ENCODE results near the gene TMED7. TPM values are rescaled to one million over a fixed set of nuclear protein-coding genes. Genes with fewer than 3 reads are reported as not detected.

The TMED7 gene
- total RNA-seq, 2 experiments from 2014 or later, result 39.2 to 45.7 TPM

DNA sequence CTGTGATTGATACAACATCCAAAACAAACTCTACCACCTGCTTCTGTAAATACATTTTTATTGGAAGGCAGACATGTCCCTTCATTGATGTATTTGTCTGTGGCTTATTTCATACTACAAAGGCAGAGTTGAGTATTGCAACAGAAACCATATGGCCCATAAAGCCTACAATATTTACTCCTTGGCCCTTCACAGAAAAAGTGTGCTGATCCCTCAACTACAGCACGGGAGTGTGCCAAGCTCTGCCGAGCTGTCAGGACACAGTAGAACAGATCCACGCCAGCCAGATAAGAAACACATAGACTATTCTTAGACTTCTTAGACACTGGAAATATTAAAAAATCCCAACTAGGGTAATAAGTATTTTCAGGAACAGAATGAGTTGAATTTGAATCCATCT is 36.8 kb downstream of the TMED7 start:
- Mint-ChIP-seq H3K27ac (no peak overlapping the region), H3K4me3 (no peak overlapping the region), H3K27me3 (peaks cover 4% of the 10 kb centered on the region), H3K4me1 (no peaks in the 10 kb centered on the region), H3K9me3 (no peaks in the 10 kb centered on the region), H3K36me3 (ENCODE audit: low read depth) (no peaks in the 10 kb centered on the region)
- CTCF ChIA-PET, result interaction anchor here (0.6 kb wide), 1 partner anchor 15 kb away, joined by 3 read pairs; no protein-coding TSS in a partner anchor
- POLR2A ChIA-PET, result no interaction called here
- DNase-seq, result no peak

DNA sequence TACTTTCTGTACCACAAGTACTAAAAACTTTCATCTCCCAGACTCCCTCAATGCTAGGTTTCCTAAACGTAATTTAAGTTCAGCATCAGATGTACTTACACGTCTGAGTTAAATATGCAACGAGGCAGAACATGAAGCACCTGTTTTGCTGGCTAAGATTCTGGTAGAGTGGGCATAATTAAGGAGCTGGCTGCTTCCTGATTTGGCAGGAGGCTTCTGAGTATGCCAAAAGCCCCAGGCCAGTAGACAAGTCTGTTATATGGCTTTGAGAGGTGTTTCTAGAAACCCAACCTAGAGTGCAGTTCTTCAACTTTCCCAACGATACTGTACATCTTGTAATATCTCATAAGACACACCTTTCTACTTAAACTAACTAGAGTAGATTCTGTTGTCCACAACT is 37.2 kb downstream of the TMED7 start:
- no peaks in the 10 kb centered on the region for H3K36me3 Mint-ChIP-seq (ENCODE audit: low read depth)
- H3K4me1 Mint-ChIP-seq, result no peaks in the 10 kb centered on the region
- no peak overlapping the region for H3K4me3 Mint-ChIP-seq
- DNase-seq, result no peak
- no peak overlapping the region for H3K27ac Mint-ChIP-seq
- H3K27me3 Mint-ChIP-seq, result peaks cover 4% of the 10 kb centered on the region
- ChIA-PET POLR2A (no interaction called here), CTCF (interaction anchor here (0.6 kb wide), 1 partner anchor 14 kb away, joined by 3 read pairs; the partner anchor contains the start of gene TICAM2)
- no peaks in the 10 kb centered on the region for H3K9me3 Mint-ChIP-seq

DNA sequence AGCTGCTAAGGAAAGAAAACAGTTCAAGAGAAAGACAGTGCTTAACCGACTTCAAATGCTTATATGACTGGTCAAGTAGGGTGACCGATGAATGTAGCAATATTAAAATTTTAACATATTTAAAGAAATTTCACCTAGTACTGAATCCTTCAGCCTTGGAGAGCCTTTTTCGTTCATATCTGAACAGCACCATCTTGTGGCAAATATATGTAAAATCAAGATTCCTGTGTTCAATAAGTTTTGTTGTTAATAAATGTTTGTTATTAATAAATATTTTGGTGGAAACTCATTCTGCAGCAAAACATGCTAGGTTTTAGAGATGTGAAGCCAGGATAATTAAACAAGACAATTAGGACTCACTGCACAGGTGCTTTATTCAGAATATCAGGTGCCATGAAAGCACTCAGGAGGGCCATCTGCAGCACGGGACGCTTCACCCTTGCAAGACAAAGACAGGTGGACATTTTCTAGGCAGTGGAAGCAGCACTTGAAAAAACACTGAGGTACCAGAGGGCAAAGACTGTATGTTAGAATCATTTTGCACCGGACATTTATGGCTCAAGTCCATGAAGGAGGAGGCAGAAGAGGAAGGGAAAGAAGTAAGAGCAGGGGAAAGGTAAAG is 39.2 kb downstream of the TMED7 start:
- Mint-ChIP-seq H3K27me3 (peaks cover 3% of the 10 kb centered on the region), H3K36me3 (ENCODE audit: low read depth) (no peaks in the 10 kb centered on the region), H3K9me3 (no peaks in the 10 kb centered on the region), H3K27ac (no peak overlapping the region), H3K4me3 (no peak overlapping the region), H3K4me1 (no peaks in the 10 kb centered on the region)
- DNase-seq, result no peak
- CTCF ChIA-PET, result no interaction called here
- POLR2A ChIA-PET, result no interaction called here

DNA sequence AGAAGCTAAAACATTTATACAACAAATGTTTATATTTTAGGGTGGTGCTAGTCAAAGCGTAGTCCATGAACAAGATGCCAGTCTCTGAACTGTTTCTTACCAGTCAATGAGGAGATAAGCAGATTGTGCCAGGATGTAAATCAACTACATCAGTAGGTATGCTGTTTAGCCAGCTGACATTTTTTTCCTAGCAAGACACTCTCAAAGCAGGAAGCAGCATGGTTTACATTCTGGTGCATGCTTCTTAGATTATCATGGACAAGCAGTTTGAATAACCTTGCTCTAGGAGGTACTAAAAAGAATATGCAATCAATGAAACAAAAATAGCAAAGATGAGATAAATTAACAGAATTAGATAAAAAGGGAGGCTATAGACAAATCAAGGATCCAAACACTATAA is 40.6 kb downstream of the TMED7 start:
- POLR2A ChIA-PET, result no interaction called here

DNA sequence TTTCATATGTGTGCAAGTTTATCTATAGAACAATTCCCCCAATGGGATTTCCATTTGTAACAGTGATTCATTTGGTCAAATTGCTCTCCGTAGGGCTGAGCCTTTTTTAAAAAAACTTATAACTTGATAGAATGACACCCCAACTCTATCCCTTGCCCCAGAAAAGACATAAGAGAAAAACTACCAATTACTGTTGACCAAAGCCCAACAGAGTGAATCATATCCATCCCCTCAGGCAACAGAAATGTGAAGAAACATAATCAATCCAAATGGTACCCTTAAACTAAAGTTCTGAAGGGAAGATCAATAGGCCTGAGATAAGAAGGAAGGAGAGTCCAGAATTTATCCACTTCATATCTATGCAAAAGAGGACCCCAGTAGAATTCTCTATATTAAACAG is 41.3 kb downstream of the TMED7 start:
- no peak overlapping the region for H3K27ac Mint-ChIP-seq
- no peaks in the 10 kb centered on the region for H3K36me3 Mint-ChIP-seq (ENCODE audit: low read depth)
- CTCF ChIA-PET, result no interaction called here
- no peak overlapping the region for H3K4me3 Mint-ChIP-seq
- H3K4me1 Mint-ChIP-seq, result no peaks in the 10 kb centered on the region
- no peaks in the 10 kb centered on the region for H3K9me3 Mint-ChIP-seq
- POLR2A ChIA-PET, result no interaction called here
- no peaks in the 10 kb centered on the region for H3K27me3 Mint-ChIP-seq
- no peak for DNase-seq

More for the DNA sequence above, 40.6 kb downstream of the TMED7 start:
- H3K4me1 Mint-ChIP-seq, result no peaks in the 10 kb centered on the region
- no peaks in the 10 kb centered on the region for H3K36me3 Mint-ChIP-seq (ENCODE audit: low read depth)
- no peaks in the 10 kb centered on the region for H3K9me3 Mint-ChIP-seq
- no peak for DNase-seq
- no peak overlapping the region for H3K4me3 Mint-ChIP-seq
- H3K27ac Mint-ChIP-seq, result no peak overlapping the region
- H3K27me3 Mint-ChIP-seq, result no peaks in the 10 kb centered on the region
- CTCF ChIA-PET, result no interaction called here

DNA sequence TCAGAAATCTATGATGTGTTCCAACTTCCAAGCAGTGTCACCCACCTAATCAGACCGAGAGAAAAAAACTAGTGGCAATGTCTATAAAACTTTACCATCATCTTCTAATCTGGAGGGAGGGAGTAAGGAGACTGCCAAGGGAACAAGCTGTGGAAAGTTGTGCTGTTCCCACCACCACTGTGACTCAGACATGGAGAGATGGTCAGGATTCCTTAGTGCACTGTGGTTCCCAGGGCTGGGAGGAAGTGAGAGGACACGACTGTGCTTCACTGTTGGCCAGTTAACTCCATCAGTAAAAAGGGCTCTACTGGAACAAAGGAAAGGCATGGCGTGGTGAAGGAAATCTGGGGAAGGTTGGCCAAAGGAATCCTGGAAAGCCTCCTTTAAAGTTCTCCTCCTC is 42.4 kb downstream of the TMED7 start:
- ChIA-PET CTCF (interaction anchor here (1.3 kb wide), 1 partner anchor 47 kb away, joined by 4 read pairs; no protein-coding TSS in a partner anchor), POLR2A (no interaction called here)
- DNase-seq, result no peak
- H3K9me3 Mint-ChIP-seq, result no peaks in the 10 kb centered on the region
- no peaks in the 10 kb centered on the region for H3K4me1 Mint-ChIP-seq
- no peaks in the 10 kb centered on the region for H3K27me3 Mint-ChIP-seq
- no peak overlapping the region for H3K27ac Mint-ChIP-seq
- no peaks in the 10 kb centered on the region for H3K36me3 Mint-ChIP-seq (ENCODE audit: low read depth)
- H3K4me3 Mint-ChIP-seq, result no peak overlapping the region

DNA sequence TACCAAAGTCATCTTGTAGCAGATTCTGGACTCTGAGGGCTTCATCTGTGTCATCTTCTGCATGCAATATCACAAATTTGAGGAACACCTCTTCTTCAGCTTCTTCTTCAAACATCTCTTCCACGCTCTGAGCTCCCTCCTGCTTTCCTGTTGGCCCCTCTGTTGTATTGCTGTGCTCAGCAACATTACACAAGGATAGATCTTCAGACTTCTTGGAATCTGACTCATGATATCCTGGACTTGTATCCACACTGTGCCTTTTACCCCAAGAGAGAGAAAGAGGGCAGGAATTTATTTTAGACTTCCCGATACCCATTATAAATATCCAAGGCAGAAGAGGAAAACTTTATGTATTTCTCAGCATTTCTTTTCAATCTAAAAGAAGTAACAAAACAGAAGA is 44.9 kb downstream of the TMED7 start:
- Mint-ChIP-seq H3K27ac (no peak overlapping the region), H3K4me1 (no peaks in the 10 kb centered on the region), H3K36me3 (ENCODE audit: low read depth) (no peaks in the 10 kb centered on the region), H3K27me3 (no peaks in the 10 kb centered on the region), H3K4me3 (no peak overlapping the region), H3K9me3 (no peaks in the 10 kb centered on the region)
- no peak for DNase-seq
- CTCF ChIA-PET, result interaction anchor here (2.8 kb wide), 1 partner anchor 21 kb away, joined by 6 read pairs; the partner anchor contains the start of gene TICAM2
- POLR2A ChIA-PET, result no interaction called here

DNA sequence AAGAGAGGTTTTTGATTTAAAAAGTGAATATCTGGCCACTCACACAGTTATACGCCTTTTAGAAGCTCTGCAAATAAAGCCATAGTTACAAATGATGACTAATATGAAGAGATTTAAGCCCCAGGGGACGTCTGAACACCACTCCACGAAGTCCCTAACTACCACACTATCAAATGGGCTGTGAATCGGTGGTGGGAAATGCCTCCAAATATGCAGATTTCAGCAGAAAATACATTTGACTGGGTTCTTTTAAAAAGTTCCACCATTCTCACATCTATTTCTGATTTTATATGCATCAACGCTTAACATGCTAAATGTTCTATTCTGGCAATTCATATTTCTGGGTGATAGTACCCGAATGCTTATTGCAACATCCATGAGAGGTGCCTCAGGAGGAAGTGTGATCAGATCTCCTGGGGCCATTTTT is 46.1 kb downstream of the TMED7 start:
- no peak overlapping the region for H3K27ac Mint-ChIP-seq
- H3K36me3 Mint-ChIP-seq (ENCODE audit: low read depth), result no peaks in the 10 kb centered on the region
- DNase-seq, result no peak
- POLR2A ChIA-PET, result no interaction called here
- H3K9me3 Mint-ChIP-seq, result no peaks in the 10 kb centered on the region
- no peaks in the 10 kb centered on the region for H3K27me3 Mint-ChIP-seq
- H3K4me3 Mint-ChIP-seq, result no peak overlapping the region
- H3K4me1 Mint-ChIP-seq, result no peaks in the 10 kb centered on the region
- CTCF ChIA-PET, result no interaction called here

DNA sequence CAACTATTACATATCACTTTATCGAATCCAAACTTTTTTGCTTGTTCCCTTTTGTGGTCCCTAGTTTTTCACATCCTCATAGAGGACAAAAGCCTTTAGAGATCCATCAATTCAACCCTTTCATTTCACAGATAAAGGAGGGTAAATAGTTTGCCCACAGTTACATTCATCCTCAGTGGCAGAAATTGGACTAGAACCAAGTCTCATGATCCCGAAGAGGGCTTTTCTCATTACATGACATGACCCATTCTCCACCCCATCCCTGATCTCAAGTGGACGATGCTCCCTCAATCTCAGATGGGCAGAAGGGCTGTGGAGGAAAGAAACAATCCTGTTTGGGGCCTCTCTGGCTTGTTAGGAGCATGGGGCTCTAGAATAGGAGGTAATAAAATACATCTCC is 46.6 kb downstream of the TMED7 start:
- Mint-ChIP-seq H3K9me3 (no peaks in the 10 kb centered on the region), H3K36me3 (ENCODE audit: low read depth) (no peaks in the 10 kb centered on the region), H3K4me3 (no peak overlapping the region), H3K27ac (no peak overlapping the region), H3K27me3 (no peaks in the 10 kb centered on the region), H3K4me1 (peaks cover 3% of the 10 kb centered on the region)
- CTCF ChIA-PET, result no interaction called here
- DNase-seq, result no peak
- POLR2A ChIA-PET, result no interaction called here

DNA sequence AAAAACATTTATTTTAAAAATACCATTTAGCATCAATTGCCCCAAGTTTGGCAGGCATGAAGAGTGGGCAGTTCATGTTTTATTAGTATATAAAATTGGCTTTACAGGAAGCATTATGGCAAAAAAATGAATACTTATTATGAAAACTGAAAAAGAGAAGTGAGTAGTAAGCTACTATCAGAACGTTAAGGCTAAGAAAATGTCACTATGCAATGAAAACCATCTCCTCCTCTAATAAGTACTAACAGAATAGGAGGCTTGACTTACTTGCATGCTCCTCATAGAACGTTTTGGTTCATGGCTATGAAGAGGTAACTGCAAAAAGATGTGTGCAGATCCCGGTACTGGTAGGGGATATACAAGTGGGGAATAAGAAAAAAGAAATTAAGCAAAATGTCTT is 47.2 kb downstream of the TMED7 start:
- no peaks in the 10 kb centered on the region for H3K36me3 Mint-ChIP-seq (ENCODE audit: low read depth)
- no peak overlapping the region for H3K27ac Mint-ChIP-seq
- peaks cover 3% of the 10 kb centered on the region for H3K4me1 Mint-ChIP-seq
- POLR2A ChIA-PET, result no interaction called here
- no peaks in the 10 kb centered on the region for H3K9me3 Mint-ChIP-seq
- no peak for DNase-seq
- CTCF ChIA-PET, result no interaction called here
- H3K27me3 Mint-ChIP-seq, result no peaks in the 10 kb centered on the region
- no peak overlapping the region for H3K4me3 Mint-ChIP-seq

DNA sequence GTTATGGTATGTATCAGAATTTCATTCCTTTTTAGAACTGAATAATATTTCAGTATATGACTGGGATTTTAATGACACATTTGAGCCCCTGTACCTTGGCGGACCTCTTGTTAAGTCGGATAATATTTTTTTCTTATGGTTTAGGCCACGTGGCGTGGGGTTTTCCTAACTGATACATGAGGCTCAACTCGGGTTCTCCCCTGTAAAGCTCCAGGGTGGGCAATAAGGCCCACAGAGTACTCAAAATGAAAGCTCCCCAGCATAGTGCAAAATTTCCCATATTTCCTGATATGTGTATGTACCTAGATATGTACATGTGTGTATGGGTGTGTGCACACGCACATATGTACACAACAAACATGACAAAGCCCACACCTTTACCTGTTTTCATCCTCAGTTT is 48.1 kb downstream of the TMED7 start:
- Mint-ChIP-seq H3K9me3 (no peaks in the 10 kb centered on the region), H3K27ac (no peak overlapping the region), H3K36me3 (ENCODE audit: low read depth) (no peaks in the 10 kb centered on the region), H3K4me1 (peaks cover 3% of the 10 kb centered on the region), H3K4me3 (no peak overlapping the region), H3K27me3 (no peaks in the 10 kb centered on the region)
- ChIA-PET POLR2A (no interaction called here), CTCF (no interaction called here)
- DNase-seq, result no peak

DNA sequence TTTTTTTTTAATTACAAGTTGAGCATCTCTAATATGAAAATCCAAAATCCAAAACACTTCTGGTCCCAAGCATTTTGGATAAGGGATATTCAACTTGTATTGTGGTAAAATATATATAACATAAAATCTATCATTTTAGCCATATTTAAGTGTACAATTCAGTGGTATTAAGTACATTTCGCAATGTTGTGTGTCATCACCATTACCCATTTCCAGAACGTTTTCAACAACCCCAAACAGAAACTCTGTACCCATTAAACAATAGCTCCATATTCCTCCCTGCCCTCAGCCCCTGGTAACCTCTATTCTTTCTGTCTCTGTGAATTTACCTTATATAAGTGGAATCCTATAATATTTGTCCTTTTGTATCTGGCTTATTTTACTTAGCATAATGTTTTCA is 48.5 kb downstream of the TMED7 start:
- Mint-ChIP-seq H3K4me3 (no peak overlapping the region), H3K36me3 (ENCODE audit: low read depth) (no peaks in the 10 kb centered on the region), H3K27me3 (peaks cover 1% of the 10 kb centered on the region), H3K27ac (no peak overlapping the region), H3K9me3 (no peaks in the 10 kb centered on the region), H3K4me1 (peaks cover 3% of the 10 kb centered on the region)
- DNase-seq, result no peak
- CTCF ChIA-PET, result no interaction called here
- POLR2A ChIA-PET, result no interaction called here

DNA sequence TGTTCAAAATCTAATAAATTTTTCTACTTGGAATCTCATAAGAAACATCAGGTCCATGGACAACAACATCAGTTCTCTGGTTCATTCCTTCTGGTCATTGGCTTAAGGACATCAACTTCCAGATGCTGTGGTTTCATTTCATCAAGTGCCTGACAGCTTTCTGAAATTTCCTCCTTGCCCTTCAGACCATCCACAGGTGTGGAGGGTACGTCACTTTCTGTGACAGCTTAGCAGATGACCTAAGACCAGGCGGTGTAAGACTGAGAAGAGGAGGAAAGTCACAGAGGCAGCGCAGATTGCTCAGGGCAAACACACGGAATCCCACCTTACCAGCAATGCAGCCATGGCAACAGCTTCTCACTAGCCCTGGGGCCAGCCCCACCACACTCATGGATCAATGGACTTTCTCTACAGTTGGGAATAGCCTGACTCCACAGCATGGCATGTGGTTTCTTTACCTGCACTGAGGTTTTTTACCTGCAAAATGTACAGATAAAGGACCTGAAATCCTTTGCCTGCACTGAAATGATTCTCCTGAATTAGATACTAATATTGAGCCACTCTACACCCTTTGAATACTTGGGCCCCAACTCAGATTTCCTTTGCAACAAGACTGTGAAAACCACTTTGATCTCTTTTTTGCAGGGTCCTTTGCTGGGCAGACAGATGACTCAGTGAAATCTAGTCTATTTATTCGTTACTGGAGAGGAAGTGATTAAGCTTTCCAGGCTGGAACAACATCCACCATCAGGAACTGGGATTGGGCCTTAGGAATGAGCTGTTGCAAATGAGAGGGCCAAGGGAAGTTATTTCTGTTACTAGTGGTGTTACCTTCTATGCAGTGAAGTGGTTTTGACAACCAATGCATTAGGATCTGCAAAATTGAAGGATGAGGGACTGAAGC is 50.4 kb downstream of the TMED7 start:
- no peak overlapping the region for H3K4me3 Mint-ChIP-seq
- no peak for DNase-seq
- H3K36me3 Mint-ChIP-seq (ENCODE audit: low read depth), result no peaks in the 10 kb centered on the region
- peaks cover 3% of the 10 kb centered on the region for H3K27me3 Mint-ChIP-seq
- ChIA-PET POLR2A (no interaction called here), CTCF (interaction anchor here (0.6 to 1.7 kb wide), 5 partner anchors 16 to 270 kb away, joined by 3 to 10 read pairs (median 5); no protein-coding TSS in a partner anchor)
- no peaks in the 10 kb centered on the region for H3K9me3 Mint-ChIP-seq
- no peak overlapping the region for H3K27ac Mint-ChIP-seq
- peaks cover 3% of the 10 kb centered on the region for H3K4me1 Mint-ChIP-seq

Measured in activated CD4-positive, alpha-beta T cell treated with anti-CD3 and anti-CD28 coated beads, Interleukin-2, amount 10 ng/mL, durations not matched to agents 7 days and 5 days (primary cell).